Suppressor macrophage (primary cell): ENCODE results near the gene SPSB2.
"Not testable (repeated sequence)": the region's sequence is repeated elsewhere in the genome, so short reads cannot be mapped to it uniquely, and the experiment has no call there.

Experiments
- DNase-seq, 4 experiments: peaks; one replicate each; pipeline ENCODE4 v3.0.0-alpha.2; 2020 to 2022

The SPSB2 gene

DNA sequence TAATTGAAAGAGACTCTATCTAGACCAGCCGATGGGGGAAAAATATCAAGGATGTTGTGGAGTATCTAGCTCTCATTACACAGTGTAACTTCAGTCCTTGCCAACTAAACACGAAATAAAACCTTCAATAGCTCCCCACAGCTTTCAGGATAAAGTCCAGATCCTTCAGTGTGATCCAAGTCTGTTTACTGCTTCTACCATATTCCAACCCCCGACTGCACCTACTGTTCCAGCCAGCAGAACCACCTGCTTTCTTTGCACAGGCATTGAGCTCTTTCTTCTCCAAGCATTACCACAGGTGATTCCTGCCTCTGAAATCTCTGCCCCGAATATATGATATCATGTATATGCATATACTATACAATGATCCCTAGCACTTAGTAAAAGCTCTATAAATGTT lies 29.3 kb upstream of the SPSB2 start:
- no peak for DNase-seq

DNA sequence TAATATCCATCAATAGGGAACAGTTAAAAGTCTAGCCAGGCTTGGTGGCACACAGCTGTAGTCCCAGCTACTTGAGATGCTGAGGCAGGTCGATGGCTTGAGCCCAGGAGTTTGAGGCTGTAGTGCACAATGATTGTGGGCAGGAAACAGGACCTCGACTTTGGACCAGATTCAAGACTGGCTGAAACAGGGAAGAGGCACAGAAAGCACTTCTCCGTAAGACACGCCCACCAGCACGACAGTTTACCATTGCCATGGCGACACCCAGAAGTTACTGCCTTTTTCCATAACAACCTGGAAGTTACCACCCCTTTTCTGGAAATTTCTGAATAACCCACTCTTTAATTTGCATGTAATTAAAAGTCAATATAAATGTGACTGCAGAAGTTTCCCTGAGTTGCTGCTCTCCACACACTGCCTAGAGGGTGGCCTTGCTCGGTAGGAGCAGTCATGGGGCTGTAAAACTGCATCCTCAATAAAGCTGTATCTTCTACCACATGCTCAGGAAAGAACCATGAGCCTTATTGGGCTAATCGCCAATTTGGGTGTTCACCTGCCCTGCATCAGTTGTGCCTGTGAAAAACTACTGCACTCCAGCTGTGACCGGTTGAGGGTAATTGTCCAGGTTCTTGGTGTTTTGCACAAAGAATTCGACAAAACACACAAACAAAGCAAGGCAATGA lies 26.9 kb upstream of the SPSB2 start:
- peak; percentile 81 to 88 (median 88) for DNase-seq

DNA sequence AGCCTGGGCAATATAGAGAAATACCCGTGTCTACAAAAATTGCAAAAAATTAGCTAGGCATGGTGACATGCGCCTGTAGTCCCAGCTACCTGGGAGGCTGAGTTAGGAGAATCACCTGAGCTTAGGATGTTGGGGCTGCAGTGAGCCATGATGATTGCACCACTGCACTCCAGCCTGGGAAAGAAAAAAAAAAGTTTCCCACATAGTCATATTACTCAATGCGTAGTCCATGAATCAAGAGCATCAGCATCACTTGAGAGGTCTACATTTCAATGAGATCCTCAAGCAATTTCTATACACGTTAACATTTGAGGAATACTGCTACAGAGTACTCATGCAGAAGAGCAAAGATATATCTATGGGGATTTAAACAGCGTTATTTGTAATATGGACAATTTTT lies 26.3 kb upstream of the SPSB2 start:
- DNase-seq = peak in 1 of 4 experiments; percentile 36

DNA sequence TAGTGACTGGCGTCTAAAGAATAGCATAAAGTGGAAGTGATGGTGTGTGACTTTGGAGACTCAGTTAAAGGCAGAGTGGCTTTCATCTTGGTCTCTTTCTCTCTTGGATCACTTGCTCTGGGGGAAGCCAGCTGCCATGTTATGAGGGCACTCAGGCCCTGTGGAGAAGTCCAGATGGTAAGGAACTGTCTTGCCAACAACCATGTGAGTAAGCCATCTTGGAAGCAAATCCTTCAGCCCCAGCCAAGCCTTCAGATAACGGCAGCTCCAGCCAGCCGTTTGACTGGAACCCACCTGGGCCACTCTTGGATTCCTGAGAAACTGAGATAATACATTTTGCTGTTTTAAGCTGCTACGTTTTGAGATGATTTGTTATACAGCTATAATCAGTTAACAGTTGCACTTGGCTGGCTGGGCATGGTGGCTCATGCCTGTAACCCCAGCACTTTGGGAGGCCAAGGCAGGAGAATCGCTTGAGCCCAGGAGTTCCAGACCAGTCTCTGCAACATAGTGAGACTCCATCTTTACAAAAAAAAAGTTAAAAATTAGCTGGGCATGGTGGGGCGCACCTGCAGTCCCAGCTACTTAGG lies 23.8 kb upstream of the SPSB2 start:
- no peak for DNase-seq

DNA sequence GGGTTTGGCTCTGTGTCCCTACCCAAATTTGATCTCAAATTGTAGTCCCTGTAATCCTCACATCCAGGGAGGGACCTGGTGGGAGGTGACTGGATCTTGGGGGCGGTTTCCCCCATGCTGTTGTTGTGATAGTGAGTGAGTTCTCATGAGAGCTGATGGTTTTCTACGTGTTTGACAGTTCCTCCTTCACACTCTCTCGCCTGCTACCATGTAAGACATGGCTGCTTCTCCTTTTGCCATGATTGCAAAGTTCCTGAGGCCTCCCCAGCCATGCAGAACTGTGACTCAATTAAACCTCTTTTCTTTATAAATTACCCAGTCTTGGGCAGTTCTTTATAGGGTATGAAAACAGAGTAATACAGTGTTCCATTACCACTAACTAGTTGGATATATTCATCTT lies 21.2 kb upstream of the SPSB2 start:
- DNase-seq = peak; percentile 34 to 70 (median 60)

DNA sequence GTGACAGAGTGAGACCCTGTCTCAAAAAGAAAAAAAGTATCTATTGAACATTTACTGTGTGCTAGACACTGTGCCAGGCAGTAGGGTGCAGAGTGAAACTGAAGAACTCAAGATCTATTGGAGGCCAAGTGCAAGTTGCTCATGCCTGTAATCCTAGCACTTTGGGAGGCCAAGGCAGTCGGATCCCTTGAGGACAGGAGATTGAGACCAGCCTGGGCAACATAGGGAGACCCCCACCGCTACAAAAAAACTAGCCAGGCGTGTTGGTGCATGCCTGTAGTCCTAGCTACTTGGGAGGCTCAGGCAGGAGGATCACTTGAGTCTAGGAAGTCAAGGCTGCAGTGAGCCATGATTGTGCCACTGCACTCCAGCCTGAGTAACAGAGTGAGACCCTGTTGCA lies 19.6 kb upstream of the SPSB2 start:
- DNase-seq = not testable (repeated sequence)

DNA sequence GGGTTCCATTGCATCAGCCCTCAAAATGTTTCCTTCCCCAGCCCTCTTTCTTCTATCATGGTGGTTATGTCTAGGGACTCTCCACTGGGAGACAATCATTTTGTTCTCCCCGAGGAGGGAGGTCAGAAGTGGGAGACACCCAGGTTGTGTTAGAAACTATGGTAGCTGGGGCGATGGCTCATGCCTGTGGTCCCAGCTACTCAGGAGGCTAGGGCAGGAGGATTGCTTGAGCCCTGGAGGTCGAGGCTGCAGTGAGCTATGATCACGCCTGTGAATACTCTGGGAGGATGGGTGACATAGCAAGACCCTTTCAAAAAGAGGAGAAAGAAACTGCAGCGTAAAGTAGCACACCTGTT lies 18.5 kb upstream of the SPSB2 start:
- peak in 1 of 4 experiments; percentile 12 for DNase-seq

DNA sequence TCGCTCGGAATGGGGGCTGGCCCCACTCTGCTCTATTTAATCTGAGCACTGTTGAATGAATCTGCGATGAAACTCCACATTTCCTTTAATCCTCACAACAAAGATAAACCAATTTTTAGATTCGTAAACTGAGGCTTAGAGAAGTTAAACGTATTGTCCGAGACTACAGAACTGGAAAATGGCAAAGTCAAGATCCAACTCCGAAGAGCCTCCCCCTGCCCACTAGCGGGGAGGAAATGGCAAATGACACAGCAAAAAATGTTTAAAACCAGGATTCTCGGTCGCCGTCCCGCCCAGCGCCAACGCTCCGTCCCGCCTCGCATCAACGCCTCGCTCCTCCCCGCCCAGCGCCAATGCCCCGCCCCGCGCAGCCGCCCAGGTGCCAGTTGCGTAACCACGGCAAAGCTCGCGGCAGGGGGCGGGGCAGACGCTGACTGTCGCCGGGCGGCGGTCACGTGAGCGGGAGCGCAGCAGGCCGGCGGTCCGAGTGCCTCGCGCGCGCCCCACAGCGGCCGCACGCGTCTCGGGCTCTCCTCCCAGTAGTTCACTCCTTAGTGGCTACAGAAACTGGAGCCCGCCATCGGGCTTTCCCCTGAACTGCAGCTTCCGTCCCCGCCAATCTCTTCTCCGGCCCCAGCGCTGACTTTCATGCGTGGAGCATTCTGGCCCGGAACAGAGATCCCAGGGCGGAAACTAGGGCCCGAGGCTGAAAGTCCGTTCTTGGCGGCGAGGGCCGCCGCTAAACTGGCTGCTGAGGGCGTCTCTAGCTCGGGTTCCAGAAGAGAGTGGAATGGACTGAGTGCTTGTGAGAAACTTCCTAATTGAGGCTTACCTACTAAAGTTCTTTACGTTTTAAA lies 17.9 kb upstream of the SPSB2 start:
- DNase-seq = peak; percentile 99 to 100 (median 100)

DNA sequence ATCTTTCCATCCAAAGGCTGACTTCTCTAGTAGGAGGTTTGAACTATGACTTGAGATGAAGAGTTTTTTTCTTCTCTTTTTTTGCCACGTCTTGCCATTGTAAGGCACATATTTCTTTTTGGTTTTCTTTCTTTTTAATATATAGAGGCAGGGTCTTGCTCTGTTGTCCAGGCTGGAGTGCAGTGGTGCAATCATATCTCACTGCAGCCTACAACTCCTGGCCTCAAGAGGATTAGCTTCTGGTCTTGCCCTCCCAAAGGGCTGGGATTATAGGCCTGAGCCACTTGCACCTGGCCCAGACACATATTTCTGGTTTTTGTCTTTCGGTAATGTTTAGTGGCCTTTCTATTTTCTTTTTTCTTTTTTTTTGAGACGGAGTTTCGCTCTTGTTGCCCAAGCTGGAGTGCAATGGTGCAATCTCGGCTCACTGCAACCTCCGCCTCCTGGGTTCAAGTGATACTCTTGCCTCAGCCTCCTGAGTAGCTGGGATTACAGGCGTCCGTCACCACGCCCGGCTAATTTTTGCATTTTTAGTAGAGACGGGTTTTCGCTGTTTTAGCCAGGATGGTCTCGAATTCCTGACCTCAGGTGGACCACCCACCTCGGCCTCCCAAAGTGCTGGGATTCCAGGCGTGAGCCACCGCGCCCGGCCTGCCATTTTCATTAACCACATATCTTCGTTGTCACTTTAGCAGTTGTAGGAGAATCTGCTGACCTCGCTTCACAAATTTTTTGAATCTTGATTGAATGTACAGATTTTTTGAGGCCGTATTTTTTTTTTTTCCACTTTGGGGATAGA lies 16.9 kb upstream of the SPSB2 start:
- DNase-seq = not testable (repeated sequence)

DNA sequence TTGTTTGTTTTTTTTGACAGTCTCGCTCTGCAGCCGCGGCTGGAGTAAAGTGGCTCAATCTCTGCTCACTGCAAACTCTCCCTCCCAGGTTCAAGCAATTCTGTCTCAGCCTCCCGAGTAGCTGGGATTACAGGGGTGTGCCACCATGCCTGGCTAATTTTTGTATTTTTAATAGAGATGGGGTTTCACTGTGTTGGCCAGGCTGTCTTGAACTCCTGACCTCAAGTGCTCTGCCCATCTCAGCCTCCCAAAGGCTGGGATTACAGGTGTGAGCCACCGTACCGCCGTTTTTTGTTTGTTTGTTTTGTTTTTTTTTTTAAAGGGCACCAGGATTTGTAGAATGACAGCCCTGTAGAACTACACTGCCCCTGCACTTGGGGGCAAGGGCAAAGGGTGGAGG lies 15.7 kb upstream of the SPSB2 start:
- DNase-seq = not testable (repeated sequence)

DNA sequence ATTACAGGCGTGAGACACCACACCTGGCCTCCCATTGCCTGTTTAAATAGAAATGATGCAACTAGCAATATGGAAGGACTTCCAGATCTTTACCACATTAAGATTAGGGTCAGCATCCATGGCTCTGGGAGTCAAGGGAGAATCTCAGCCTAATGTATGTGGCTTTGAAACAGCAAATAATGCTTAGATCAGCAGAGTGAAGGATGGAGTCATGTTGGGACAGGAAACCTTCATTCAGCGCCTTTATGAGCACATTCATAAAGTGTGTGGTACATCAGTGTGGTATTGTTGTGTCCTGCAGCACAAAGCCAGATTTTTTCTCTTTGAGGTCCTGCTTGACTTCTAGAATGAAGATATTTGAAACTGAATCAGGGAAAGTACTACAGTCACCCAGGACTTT lies 15.3 kb upstream of the SPSB2 start:
- DNase-seq = no peak

DNA sequence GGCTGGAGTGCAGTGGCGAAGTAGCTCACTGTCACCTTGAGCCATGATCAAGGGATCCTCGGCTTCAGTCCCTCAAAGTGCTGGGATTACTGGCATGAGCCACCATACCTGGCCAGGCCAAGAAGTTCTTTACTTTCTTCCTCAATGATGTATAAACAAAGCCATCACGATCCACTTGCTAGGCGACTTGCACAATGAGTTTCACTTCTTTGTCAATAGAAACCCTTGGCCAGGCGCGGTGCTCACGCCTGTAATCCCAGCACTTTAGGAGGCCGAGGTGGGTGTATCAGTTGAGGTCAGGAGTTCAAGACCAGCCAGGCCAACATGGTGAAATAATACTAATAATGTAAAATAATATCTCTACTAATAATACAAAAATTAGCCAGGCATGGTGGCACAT lies 14.4 kb upstream of the SPSB2 start:
- DNase-seq = peak; percentile 46 to 68 (median 65)

DNA sequence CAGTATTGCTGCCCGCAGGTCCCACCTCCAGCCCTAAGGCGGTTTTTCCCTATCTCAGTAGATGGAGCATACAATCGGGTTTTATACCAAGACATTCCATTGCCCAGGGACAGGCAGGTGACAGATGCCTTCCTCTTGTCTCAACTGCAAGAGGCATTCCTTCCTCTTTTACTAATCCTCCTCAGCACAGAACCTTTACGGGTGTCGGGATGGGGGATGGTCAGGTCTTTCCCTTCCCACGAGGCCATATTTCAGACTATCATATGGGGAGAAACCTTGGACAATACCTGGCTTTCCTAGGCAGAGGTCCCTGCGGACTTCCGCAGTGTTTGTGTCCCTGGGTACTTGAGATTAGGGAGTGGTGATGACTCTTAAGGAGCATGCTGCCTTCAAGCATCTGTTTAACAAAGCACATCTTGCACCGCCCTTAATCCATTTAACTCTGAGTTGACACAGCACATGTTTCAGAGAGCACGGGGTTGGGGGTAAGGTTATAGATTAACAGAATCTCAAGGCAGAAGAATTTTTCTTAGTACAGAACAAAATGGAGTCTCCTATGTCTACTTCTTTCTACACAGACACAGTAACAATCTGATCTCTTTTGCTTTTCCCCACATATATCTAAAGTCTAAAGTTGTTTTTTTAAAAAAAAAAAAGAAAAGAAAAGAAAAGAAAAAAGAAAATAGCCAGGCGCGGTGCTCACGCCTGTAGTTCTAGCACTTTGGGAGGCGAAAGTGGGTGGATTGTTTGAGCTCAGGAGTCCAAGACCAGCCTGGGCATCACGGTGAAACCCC lies 13.3 kb upstream of the SPSB2 start:
- DNase-seq = not testable (repeated sequence)

DNA sequence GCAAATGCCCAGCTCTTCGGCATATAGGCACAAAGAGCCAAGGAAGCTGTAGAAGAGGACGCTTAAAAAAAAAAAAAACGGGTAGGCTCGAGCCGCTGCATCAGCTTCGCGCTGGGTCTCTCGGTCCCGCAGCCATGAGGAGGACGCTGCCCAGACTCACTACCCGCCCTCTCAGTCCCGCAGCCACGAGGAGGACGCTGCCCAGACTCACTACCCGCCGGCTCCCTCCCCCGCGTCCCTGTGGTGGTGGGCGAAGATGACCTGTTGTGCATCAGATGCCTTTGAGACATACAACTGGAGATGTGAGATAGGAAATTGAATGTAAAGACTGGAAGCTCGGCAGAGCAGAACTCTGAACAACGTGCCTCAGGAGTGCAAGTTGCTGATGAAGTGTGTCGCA lies 11.4 kb upstream of the SPSB2 start:
- no peak for DNase-seq

DNA sequence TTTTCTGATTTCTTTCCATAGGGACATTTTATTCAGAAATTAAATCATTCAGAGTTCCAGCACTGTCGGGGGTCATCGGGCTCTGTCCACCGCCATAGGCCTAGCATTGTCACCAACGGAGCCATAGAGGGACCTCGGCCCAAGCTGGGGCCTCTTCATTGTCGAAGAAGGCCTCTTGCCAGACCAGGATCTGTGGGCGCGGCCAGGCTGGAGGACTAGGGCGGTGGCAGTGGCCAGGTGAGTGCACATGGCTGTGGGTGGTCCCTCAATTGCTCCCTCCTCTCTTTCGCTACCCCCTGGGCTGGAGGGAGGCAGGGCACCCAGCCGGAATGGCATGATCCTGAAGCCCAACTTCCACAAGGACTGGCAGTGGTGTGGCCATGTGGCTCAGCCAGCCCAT lies 10.6 kb upstream of the SPSB2 start:
- DNase-seq = no peak

DNA sequence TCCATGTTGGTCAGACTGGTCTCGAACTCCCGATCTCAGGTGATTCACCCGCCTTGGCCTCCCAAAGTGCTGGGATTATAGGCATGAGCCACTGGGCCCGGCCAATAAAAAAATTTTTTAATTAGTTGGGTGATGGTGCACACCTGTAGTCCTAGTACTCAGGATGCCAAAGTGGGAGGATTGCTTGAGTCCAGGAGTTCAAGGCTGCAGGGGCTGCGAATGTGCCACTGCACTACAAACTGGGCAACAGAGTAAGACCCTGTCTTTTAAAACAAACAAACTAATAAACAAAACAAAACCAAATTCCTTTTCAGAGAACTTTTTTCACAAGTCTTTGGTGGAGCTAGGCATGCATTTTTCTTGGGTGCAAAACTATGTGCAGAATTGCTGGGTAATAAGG lies 10.1 kb upstream of the SPSB2 start:
- no peak for DNase-seq

DNA sequence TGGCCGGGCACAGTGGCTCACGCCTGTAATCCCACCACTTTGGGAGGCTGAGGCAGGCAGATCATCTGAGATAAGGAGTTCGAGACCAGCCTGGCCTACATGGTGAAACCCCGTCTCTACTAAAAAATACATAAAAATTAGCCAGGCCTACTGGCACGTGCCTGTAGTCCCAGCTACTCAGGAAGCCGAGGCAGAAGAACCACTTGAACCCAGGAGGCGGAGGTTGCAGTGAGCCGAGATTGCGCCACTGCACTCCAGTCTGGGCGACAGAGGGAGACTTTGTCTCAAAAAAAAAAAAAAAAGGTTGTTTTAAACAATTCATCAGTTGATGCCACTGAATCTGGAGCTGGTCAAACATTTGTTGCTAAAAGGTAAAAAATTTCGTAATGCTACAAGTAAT lies 6.7 kb upstream of the SPSB2 start:
- DNase-seq = peak in 1 of 4 experiments; percentile 13

DNA sequence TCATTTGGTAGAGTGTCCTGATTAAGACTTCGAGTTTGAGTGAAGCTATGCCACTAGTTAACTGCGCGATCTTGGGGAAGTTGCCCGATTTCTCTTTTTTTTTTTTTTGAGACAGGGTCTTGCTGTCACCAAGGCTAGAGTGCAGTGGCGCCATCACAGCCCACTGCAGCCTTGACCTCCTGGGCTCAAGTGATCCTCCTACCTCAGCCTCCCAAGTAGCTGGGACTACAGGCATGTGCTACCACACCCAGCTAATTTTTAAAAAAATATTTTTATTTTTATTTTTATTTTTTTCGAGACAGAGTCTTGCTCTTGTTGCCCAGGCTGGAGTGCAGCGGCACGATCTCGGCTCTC lies 889 bp upstream of the SPSB2 start:
- DNase-seq = not testable (repeated sequence)

DNA sequence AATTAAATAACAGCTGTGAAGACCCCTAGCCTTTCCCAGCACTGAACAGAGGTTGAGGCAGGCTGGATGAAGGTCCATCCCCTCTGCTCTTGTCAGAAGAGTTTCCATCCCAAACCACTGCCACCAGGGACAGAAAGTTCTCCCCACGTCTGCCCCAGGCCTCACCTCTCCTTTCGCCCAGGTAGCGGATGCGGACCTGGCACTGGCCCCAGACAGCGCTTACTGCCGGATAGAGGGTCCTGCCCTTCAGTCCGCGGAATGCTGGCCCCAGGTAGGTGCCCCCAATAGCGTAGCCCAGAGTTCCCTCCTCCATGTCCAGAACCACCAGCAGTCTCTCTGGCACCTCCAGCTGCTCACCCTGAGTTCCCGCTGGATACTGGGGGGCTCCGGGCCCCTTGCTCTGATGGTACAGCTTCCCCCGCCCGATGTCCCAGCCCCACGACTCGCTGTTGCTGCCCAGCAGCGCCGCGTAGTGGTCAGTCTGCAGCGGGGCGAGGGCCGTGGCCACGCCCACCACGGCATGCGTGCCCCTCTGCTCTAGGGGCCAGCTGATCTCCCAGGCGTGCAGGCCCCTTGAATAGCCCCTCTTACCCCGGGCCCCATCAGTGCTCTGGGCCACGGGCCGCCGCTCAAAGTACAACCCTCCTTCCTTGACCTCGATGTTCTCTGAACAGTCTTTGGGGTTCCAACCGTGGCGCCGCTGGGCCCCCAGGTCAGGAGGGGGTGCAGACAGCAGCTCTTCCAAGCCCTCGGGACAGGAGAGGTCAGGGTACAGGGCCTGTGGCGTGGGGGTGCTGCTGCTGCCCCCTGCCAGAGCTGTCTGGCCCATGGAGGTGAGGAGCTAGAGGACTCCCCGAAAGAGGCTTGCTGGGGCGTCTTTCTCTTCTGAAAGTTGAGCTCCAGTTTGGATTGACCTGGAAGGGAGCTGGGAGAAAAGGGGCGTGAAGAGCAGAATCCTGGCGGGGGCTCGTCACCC lies 742 bp downstream of the SPSB2 start:
- peak; percentile 83 to 93 (median 90) for DNase-seq

DNA sequence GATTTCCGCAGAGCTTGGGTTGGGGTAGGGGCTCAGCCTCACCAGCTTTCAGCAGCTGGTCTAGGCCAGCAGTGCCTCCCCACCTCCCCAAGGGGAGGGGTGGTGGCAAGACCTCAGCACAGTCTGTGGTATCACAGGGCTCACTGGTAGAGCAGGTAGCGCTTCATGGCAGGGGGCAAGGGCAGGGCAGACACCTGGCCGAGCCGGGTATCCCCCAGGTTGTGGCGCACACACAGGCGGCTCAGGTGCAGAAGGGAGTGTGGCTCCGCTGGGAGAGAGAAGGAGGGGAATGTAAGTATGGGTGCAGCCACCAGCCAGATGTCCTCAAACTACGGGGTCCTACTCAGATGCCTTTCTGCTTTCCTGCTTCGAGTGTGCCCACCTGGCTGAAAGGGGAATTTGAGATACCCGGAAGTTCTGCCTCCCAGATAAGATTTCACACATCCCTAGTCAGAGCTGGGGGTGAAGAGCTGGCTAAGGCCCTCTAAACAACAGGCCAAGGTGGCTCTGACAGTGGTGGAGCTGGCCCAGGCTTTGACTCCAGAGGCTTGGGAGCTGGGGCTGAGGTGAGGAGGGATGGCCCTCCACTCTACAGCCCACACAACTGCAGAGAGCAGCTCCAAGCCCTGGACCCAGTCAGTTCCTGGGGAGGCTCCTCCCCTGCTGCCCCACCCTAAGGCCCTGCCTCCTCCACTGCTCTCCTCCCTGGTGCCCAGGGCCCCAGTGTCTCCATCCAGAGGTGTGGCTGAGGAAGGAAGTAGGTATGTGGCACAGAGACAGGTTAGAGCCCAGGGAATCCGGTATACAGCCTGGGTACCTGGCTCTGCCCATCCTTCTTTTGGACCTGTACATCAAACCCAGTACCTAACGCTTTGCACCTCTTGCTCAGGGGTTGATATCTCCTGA lies 1.8 kb downstream of the SPSB2 start:
- peak in 2 of 4 experiments; percentile 16 to 18 for DNase-seq
